GM18508 (cell line): Measurements from ENCODE around the gene BAZ1A.
"Not testable (repeated sequence)": the region's sequence is repeated elsewhere in the genome, so short reads cannot be mapped to it uniquely, and the experiment has no call there.

Source experiments
- ATAC-seq: cut with Tn5 transposase; IDR thresholded peaks from one replicate; pipeline ENCODE4 v1.9.1; 2021; ENCODE audit warnings: moderate number of reproducible peaks; ENCODE audit not compliant: insufficient read depth, unreplicated experiment

BAZ1A gene

GRCh38 chr14:34794941-34795340 lies 80.2 kb downstream of the BAZ1A start:
- no peak for ATAC-seq

DNA sequence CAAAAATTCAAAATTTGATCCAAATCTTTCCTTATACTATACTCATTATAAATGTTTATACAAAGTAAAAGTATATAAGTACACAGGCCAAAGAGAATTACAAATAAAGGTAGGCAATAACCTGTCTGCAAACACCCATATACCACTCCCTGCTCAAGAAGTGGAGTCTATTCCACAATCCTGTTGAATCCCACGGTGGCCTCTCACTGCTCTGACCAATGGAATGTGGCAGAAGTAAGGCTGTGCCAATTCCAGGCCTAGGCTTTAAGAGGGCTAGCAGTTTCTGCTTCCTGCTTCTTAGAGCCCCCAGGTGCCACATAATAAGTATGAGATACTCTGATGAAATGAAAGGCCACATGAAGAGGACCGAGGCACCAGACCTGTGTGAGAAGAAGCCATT lies 80.9 kb downstream of the BAZ1A start:
- no peak for ATAC-seq

GRCh38 chr14:34792598-34792997 lies 82.6 kb downstream of the BAZ1A start:
- no peak for ATAC-seq

- no peak for ATAC-seq
These were observed 89.7 kb downstream of the BAZ1A start for GRCh38 chr14:34785223-34786006.

DNA sequence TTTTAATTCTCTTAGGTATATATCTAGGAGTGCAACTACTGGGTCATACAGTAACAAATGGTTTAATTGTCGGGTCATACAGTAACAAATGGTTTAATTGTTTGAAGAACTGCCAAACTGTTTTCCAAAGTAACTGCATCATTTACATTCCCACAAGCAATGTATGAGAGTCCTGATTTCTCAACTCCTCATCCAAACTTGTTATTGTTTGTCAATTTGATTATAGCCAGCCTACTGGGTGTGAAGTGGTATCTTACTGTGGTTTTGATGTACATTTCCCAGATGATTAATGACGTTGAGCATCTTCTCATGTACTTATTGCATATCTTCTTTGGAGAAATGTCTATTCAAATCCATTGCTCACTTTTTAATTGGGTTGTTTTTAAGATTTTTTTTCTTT lies 93.1 kb downstream of the BAZ1A start:
- no peak for ATAC-seq

GRCh38 chr14:34781242-34781641 lies 93.9 kb downstream of the BAZ1A start:
- no peak for ATAC-seq

- ATAC-seq, result no peak
These were observed 94.5 kb downstream of the BAZ1A start for GRCh38 chr14:34780646-34781045.

DNA sequence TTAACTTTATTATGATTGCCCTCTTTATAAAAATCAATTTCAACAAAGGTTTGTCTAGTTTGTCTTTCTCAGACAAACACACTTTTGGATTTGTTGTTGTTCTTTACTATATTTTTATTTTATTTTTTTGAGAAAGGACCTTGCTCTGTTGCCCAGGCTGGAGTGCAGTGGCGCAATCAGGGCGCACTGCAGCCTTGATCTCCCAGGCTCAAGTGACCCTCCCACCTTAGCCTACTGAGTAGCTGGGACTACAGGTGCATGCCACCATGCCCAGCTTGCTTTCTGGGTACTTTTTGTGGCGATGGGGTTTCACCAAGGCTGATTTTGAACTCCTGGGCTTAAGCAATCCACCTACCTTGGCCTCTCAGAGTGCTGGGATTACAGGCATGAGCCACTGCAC lies 96.4 kb downstream of the BAZ1A start:
- no peak for ATAC-seq

DNA sequence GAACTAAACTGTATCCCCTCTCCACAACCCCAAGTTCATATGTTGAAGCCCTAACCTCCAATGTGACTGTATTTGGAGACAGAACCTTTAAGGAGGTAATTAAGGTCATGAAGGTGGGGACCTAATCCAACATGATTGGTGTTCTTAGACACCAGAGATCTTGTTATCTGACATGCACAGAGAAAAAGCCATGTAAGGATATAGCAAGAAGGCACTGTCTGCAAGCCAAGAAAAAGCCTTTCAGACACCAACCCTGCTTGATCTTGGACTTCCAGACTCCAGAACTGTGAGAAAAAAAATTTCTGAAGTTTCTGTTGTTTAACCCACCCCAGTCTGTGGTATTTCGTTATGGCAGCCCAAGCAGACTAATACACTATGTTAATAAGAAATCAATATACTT lies 98.5 kb downstream of the BAZ1A start:
- no peak for ATAC-seq

DNA sequence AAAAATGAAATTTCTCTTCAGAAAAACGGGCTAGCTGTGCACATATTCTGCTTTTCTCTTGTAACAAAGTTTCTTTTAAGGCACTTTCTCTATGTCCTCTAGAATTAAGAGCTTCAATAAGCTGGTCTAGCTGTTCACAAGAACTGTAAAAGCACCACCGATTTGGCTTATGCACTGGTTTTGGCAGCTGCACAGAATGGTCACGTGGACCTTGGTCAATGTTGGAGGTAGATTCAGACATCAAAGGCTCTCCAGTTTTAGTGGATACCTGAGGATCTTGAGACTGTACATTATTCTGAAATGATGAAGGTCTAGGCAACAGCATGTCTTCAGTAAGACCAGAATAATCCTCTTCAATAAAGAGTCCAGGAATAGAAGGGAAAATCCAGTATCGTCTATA lies 99.2 kb downstream of the BAZ1A start:
- ATAC-seq, result no peak

DNA sequence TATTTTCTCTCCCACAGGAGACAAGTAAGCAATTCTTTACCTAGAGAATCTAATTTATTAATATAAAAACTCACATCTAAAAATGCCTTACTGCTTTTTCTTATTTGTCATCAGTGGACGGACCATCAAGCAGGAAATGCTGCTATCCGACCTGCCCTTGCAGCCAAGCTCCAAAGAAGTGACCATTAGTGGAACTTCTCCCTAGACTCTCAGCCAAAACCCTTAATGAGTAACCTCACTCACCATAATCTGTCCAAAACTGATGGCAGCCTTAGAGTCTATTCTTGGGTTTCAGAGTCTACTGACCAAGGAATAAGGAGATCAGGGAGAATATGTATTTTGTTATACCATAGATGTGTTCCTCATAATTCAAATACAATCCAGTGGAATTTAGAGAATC lies 99.8 kb downstream of the BAZ1A start:
- no peak for ATAC-seq

DNA sequence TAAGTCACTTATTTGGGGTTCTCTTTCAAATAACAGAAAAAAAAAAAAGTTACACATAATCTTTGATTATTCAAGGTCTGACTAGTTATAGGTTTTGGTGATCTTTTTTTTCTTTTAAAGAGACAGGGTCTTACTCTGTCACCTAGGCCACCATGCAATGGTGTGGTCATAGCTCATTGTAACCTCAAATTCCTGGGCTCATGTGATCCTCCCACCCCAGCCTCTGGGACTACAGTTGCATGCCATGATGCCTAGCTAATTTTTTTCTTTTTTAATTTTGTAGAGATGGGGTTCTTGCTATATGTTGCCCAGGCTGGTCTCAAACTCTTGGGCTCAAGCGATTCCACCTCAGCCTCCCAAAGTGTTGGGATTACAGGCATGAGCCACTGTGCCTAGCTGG lies 104.3 kb downstream of the BAZ1A start:
- no peak for ATAC-seq

GRCh38 chr14:34766606-34767005 lies 108.6 kb downstream of the BAZ1A start:
- no peak for ATAC-seq

GRCh38 chr14:34766060-34766459 lies 109.1 kb downstream of the BAZ1A start:
- ATAC-seq, result no peak

DNA sequence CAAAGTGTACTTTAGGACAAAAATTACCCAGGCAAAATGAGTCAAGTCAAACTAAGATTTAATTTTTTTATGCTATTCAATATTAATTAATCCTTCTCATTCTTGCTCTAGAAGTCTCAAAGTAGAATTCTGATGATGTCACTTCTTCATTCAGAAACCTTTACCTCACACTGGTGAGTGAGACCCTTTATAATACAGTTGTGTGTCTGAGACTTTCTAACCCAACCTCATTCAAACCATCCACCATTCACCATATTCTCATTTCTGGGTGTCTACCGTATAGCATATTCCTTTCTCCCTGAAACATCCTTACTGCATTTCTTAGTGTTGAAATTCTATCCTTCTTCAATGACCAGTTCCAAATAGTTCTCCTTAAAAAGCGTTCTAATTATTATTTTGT lies 119.9 kb downstream of the BAZ1A start:
- no peak for ATAC-seq

DNA sequence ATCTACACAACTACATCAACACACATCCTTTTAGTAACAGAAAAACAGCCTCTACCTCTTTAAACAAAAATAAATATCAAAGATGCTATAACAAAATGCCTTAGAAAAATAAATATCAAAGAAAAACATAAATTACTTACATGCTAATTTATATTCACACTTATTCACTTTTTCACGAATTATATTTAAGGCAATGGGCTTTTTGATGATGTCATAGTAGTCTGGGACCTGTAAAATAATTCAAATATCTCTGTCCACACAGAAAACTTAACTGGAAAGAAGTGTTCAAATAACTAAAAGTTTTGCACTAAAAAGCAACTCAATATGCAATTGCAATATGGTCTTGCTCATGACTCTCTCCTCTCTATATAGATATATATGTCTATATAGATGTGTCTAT lies 120.5 kb downstream of the BAZ1A start:
- no peak for ATAC-seq

DNA sequence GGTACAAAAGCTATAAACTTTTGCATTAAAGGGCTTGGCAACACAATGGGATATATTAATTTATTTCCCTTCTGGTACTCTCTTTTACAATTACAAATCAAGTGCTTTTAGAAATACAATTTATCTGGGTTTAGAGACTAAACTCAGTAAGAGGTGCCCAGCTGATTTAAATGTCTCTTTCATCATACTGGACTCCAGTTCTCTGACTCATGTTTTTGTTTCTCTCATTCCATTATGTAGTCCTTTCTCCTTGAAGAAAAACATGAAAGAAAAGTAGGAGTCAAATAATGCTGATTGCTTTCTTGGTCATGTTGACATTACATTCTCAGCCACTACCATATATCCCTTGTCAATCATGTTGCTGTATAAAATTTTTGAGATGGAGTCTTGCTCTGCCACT lies 124.5 kb downstream of the BAZ1A start:
- ATAC-seq, result no peak

GRCh38 chr14:34750233-34750632 lies 124.9 kb downstream of the BAZ1A start:
- ATAC-seq, result no peak

GRCh38 chr14:34749408-34749807 lies 125.8 kb downstream of the BAZ1A start:
- no peak for ATAC-seq

DNA sequence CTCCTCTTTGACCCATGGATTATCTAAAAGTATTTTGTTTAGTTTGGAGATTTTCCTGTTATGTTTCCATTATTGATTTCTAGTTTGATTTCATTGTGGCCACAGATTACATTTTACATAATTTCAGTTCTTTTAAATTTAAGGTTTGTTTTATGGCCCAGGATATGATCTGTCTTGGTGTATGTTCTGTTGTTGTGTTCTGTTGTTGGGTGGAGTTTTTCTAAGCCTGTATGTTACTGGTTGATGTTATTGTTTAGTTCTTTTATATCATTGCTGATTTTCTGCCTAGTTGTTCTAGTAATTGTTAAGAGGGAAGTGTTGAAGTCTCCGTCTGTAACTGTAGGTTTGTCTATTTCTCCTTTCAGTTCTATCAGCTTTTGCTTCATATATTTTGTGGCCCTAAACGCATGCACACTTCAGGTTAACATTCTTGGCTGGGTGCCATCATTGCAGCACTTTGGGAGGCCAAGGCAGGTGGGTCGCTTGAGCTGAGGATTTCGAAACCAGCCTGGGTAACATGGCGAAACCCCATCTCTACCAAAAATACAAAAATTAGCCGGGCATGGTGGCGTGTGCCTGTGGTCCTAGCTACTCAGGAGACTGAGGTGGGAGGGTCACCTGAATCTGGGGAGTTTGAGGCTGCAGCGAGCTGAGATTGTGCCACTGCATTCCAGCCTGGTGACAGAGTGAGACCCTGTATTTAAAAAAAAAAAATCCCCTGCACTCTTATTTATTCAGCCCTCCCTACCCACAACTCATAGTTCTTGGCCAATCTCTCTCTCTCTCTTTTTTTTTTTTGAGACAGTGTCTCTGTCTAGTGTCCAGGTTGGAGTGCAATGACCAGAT lies 132.7 kb downstream of the BAZ1A start:
- no peak for ATAC-seq

- ATAC-seq, result no peak
These were observed 133.3 kb downstream of the BAZ1A start for GRCh38 chr14:34741840-34742239.

DNA sequence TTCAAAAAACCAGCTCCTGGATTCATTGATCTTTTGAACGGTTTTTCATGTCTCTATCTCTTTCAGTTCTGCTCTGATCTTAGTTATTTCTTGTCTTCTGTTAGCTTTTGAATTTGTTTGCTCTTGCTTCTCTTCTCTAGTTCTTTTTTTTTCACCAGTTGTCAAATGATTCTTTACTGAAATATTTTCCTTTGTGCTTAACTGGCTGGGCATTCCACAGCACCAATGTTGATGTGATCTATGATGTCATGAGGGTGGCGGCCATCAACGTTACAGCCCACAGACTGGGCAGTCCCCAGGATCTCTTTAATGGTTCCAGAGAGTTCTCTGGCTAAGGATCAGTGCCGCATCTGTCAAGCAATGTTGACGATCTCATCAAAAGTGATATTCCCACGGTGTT lies 135.0 kb downstream of the BAZ1A start:
- ATAC-seq, result not testable (repeated sequence)
